Glutamatergic neuron (in vitro differentiated cells): ENCODE results near the gene TRIM29. TPM values are rescaled to one million over a fixed set of nuclear protein-coding genes. Genes with fewer than 3 reads are reported as not detected.
"Not testable (repeated sequence)": the region's sequence is repeated elsewhere in the genome, so short reads cannot be mapped to it uniquely, and the experiment has no call there.

Source experiments
- DNase-seq: peaks from one replicate; pipeline ENCODE4 v3.0.0; 2022
- H3K27ac Mint-ChIP-seq: one replicate; pipeline ENCODE4 v1.8.0; 2020; ENCODE audit warnings: mild to moderate bottlenecking, mixed read lengths, inconsistent platforms; ENCODE audit not compliant: unreplicated experiment
- H3K27me3 Mint-ChIP-seq: one replicate; pipeline ENCODE4 v1.8.0; 2020; ENCODE audit warnings: mild to moderate bottlenecking, moderate library complexity, mixed read lengths, inconsistent platforms; ENCODE audit not compliant: unreplicated experiment
- H3K36me3 Mint-ChIP-seq: one replicate; pipeline ENCODE4 v1.8.0; 2020; ENCODE audit warnings: mild to moderate bottlenecking, mixed read lengths, inconsistent platforms; ENCODE audit not compliant: unreplicated experiment
- H3K4me1 Mint-ChIP-seq: one replicate; pipeline ENCODE4 v1.8.0; 2020; ENCODE audit warnings: mild to moderate bottlenecking, low read depth, mixed read lengths, inconsistent platforms; ENCODE audit not compliant: unreplicated experiment
- H3K4me3 Mint-ChIP-seq: one replicate; pipeline ENCODE4 v1.8.0; 2020; ENCODE audit warnings: mild to moderate bottlenecking, mixed read lengths, inconsistent platforms; ENCODE audit not compliant: unreplicated experiment
- H3K9me3 Mint-ChIP-seq: one replicate; pipeline ENCODE4 v1.8.0; 2020; ENCODE audit warnings: mild to moderate bottlenecking, moderate library complexity, mixed read lengths, inconsistent platforms; ENCODE audit not compliant: unreplicated experiment
- CTCF ChIP-seq: fragments of 200-600 bp; sonication (generic); IDR thresholded peaks from one replicate; pipeline ENCODE4 v1.5.0; 2021; ENCODE audit not compliant: partially characterized antibody, unreplicated experiment
- total RNA-seq: library from RNA; stranded (reverse); fragmentation: NEBNext Ultra II Directional; extraction: Animal tissue kit (Norgen Biotek cat#: 25700); gene quantifications from one replicate; pipeline ENCODE4 v1.2.1, GENCODE V29; 2021; ENCODE audit not compliant: unreplicated experiment

TRIM29 gene
- total RNA-seq, 1 donor from 2014 or later: not detected

DNA sequence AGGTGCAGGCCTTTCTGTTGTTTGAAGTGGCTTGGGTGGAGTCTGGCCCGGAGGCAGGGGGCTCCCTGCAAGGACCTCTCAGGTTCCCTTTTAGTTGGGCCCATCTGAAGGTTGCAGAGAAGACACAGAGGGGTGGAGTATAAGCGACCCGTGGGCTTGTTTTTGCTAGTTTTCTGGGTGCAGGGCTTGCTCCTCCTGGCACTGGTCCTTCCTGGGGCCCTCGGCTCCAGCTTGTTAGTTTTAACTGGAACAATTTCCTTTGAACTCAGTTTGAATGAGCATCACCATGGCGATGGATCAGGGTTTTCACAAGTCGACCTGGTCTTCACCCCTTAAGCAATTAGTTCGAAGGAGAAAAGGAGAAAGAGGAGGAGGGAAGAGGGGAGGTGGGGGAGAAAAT lies 44.5 kb upstream of the TRIM29 start:
- TF ChIP-seq CTCF: no peak
- H3K27ac Mint-ChIP-seq: no peak overlapping the region
- DNase-seq: no peak
- no peak overlapping the region for H3K4me3 Mint-ChIP-seq
- H3K9me3 Mint-ChIP-seq: peaks cover 1% of the 10 kb centered on the region
- no peaks in the 10 kb centered on the region for H3K36me3 Mint-ChIP-seq
- H3K27me3 Mint-ChIP-seq: peaks cover 20% of the 10 kb centered on the region
- H3K4me1 Mint-ChIP-seq: peaks cover 6% of the 10 kb centered on the region

DNA sequence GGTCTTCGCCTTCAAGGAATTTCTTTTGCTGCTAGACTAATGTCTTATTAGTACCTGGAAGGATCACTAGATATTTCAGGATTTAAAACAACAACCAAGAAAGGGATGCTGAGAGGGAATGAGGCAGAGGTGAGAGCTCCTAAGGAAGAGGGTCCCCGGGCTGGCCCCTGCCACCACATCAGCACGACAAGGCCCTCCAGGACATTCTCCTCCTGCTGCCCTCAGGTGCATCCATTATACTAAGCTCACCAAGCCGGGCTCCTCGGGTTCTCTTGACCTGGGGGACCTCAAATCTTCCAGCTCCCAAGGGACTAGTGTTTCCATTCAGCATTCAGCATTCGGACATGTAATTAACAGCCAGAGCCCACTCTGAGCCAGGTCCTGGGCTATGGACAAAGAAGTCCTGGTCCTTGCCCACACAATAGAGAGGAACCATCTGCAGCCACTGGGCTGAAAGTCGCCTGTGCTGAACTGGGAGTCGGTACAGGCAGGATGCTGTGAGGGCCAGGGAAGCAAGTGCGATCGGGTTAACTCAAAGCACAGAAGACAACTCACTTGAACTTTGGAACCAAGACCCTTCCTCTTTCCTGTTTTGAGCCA lies 43.6 kb upstream of the TRIM29 start:
- H3K9me3 Mint-ChIP-seq: peaks cover 1% of the 10 kb centered on the region
- TF ChIP-seq CTCF: no peak
- H3K36me3 Mint-ChIP-seq: no peaks in the 10 kb centered on the region
- peaks cover 19% of the 10 kb centered on the region for H3K27me3 Mint-ChIP-seq
- H3K4me1 Mint-ChIP-seq: peaks cover 4% of the 10 kb centered on the region
- no peak for DNase-seq
- no peak overlapping the region for H3K4me3 Mint-ChIP-seq
- H3K27ac Mint-ChIP-seq: no peak overlapping the region

- Mint-ChIP-seq H3K4me1 (peaks cover 2% of the 10 kb centered on the region), H3K4me3 (no peak overlapping the region)
Observed at GRCh38 chr11:120180551-120181232, 42.8 kb upstream of the TRIM29 start.

DNA sequence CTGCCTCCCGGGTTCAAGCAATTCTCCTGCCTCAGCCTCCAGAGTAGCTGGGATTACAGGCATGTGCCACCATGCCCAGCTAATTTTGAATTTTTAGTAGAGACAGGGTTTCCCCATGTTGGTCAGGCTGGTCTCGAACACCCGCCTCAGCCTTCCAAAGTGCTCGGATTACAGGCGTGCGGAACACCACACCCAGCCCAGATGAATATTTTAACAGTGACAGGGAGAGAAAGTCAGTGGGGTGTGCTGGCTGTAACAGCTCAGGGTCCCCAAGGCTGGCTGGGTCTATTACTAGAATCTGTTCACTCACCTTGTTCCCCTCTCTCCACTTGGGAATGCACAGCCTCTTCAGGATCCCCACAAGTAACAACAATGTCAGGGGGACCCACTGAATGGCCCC lies 42.1 kb upstream of the TRIM29 start:
- H3K9me3 Mint-ChIP-seq, H3K36me3 Mint-ChIP-seq, H3K4me1 Mint-ChIP-seq, H3K27ac Mint-ChIP-seq, DNase-seq, H3K4me3 Mint-ChIP-seq: not testable (repeated sequence)
- peaks cover 17% of the 10 kb centered on the region for H3K27me3 Mint-ChIP-seq

More at GRCh38 chr11:120180551-120181232, 42.8 kb upstream of the TRIM29 start:
- no peak for TF ChIP-seq CTCF
- no peak for DNase-seq
- H3K27ac Mint-ChIP-seq: no peak overlapping the region
- H3K9me3 Mint-ChIP-seq: peaks cover 1% of the 10 kb centered on the region
- H3K27me3 Mint-ChIP-seq: peaks cover 17% of the 10 kb centered on the region
- no peaks in the 10 kb centered on the region for H3K36me3 Mint-ChIP-seq

GRCh38 chr11:120179057-120179672 lies 41.3 kb upstream of the TRIM29 start:
- DNase-seq: no peak
- no peak for TF ChIP-seq CTCF
- Mint-ChIP-seq H3K27me3 (peaks cover 14% of the 10 kb centered on the region), H3K27ac (no peak overlapping the region), H3K36me3 (no peaks in the 10 kb centered on the region), H3K9me3 (peaks cover 1% of the 10 kb centered on the region), H3K4me3 (no peak overlapping the region), H3K4me1 (no peaks in the 10 kb centered on the region)
